HepG2 (cell line): ENCODE measurements around the gene NXPH4.

Source experiments
- ADNP ChIP-seq: sonication (generic); formaldehyde crosslinking; IDR thresholded peaks from 2 replicates; pipeline ENCODE4 v1.4.0; 2020; ENCODE audit warnings: missing genetic modification reagents
- BORCS8-MEF2B ChIP-seq: sonication (generic); formaldehyde crosslinking; IDR thresholded peaks from 2 replicates; pipeline ENCODE4 v1.8.0; 2022; ENCODE audit warnings: mild to moderate bottlenecking, missing genetic modification reagents
- BRD4 ChIP-seq: sonication (generic); formaldehyde crosslinking; IDR thresholded peaks from 2 replicates; pipeline ENCODE4 v1.4.0; 2020; ENCODE audit warnings: missing genetic modification reagents
- DMAP1 ChIP-seq: IDR thresholded peaks from 2 replicates; pipeline ENCODE4 v1.6.1; 2016
- EP300 ChIP-seq, 3 experiments: sonication (generic) in 1 of 3; formaldehyde crosslinking in 1 of 3; IDR thresholded peaks; 2 replicates each; pipeline versions ENCODE4 v1.5.1 to v1.6.1; 2011 to 2020; ENCODE audit warnings: low read depth in 2 of 3, low read length in 2 of 3, borderline replicate concordance in 1 of 3, improper control_type of control experiment in 1 of 3, mild to moderate bottlenecking in 1 of 3, missing genetic modification reagents in 1 of 3, moderate library complexity in 1 of 3
- HDAC1 ChIP-seq: sonication (generic); formaldehyde crosslinking; IDR thresholded peaks from 2 replicates; pipeline ENCODE4 v1.5.1; 2020; ENCODE audit warnings: mild to moderate bottlenecking, missing genetic modification reagents
- HNRNPLL ChIP-seq: fragments of 200-400 bp; formaldehyde crosslinking; IDR thresholded peaks from 2 replicates; pipeline ENCODE4 v1.6.1; 2017; ENCODE audit warnings: mild to moderate bottlenecking, low read depth, low read length; ENCODE audit not compliant: poor library complexity, severe bottlenecking
- JUNB ChIP-seq: sonication (generic); formaldehyde crosslinking; IDR thresholded peaks from 2 replicates; pipeline ENCODE4 v1.8.0; 2022; ENCODE audit warnings: missing genetic modification reagents, mild to moderate bottlenecking, borderline replicate concordance
- MAX ChIP-seq: IDR thresholded peaks from 2 replicates; pipeline ENCODE4 v1.6.1; 2012; ENCODE audit warnings: inconsistent platforms
- NBN ChIP-seq: fragments of 450-650 bp; conservative IDR thresholded peaks from 2 replicates; pipeline ENCODE4 v1.6.1; 2017
- POLR2A ChIP-seq, 2 experiments: IDR thresholded peaks; 2 replicates each; pipeline ENCODE4 v1.6.1; 2011; ENCODE audit warnings: low read depth in 2 of 2, low read length in 2 of 2, mild to moderate bottlenecking in 1 of 2, moderate library complexity in 1 of 2; ENCODE audit not compliant: insufficient read depth in 1 of 2
- PRDM15 ChIP-seq: sonication (generic); formaldehyde crosslinking; IDR thresholded peaks from 2 replicates; pipeline ENCODE4 v1.4.0; 2020; ENCODE audit warnings: missing genetic modification reagents
- THAP9 ChIP-seq: sonication (generic); formaldehyde crosslinking; IDR thresholded peaks from 2 replicates; pipeline ENCODE4; 2020; ENCODE audit warnings: missing genetic modification reagents, mild to moderate bottlenecking, borderline replicate concordance
- ZNF737 ChIP-seq: sonication (generic); formaldehyde crosslinking; IDR thresholded peaks from 2 replicates; pipeline ENCODE4 v1.5.0; 2020; ENCODE audit warnings: missing genetic modification reagents, mild to moderate bottlenecking, borderline replicate concordance

GRCh38 chr12:57231276-57232021 lies 14.9 kb downstream of the NXPH4 start:
- TF ChIP-seq EP300 (IDR thresholded peaks at IDR 0.05; ENCODE audit: low read depth in 2 of 2, low read length in 2 of 2) (no peak), EP300 (CRISPR knock-in tag; IDR thresholded peaks at IDR 0.05; ENCODE audit: borderline replicate concordance) (no peak), HNRNPLL (no peak), HDAC1 (CRISPR knock-in tag) (no peak), BRD4 (no peak), BORCS8-MEF2B (CRISPR knock-in tag) (no peak), DMAP1 (CRISPR knock-in tag) (no peak), MAX (no peak), NBN (no peak), THAP9 (CRISPR knock-in tag) (no peak), POLR2A (IDR thresholded peaks at IDR 0.05; ENCODE audit: insufficient read depth in 1 of 2, low read depth in 2 of 2, low read length in 2 of 2) (no peak), PRDM15 (CRISPR knock-in tag) (no peak), ADNP (CRISPR knock-in tag) (no peak), JUNB (CRISPR knock-in tag) (no peak), ZNF737 (no peak)
